Common myeloid progenitor, CD34-positive (primary cell): Measurements from ENCODE around the gene RPS14.

ENCODE experiments used
- CTCF ChIA-PET: fragments of 350-600 bp; sonication (Branson Sonifier 250); formaldehyde crosslinking; loops from one replicate; lab custom pipeline; 2021; ENCODE audit warnings: antibody characterized with exemption; lab: Charles Lee
- POLR2A ChIA-PET: fragments of 350-600 bp; sonication (Branson Sonifier 250); formaldehyde crosslinking; loops from one replicate; lab custom pipeline; 2021; ENCODE audit warnings: antibody characterized with exemption; lab: Charles Lee
- DNase-seq, 3 donors: peaks; one replicate each; pipeline versions ENCODE4 v3.0.0 to v3.0.0-alpha.2; 2013
- H3K27ac ChIP-seq, 2 experiments: 1 replicate in 1 of 2; 2 replicates in 1 of 2; pipeline ENCODE4 v1.7.0; 2013; ENCODE audit warnings: inconsistent platforms in 2 of 2, low read length in 2 of 2, mild to moderate bottlenecking in 2 of 2, low read depth in 1 of 2, moderate library complexity in 1 of 2; ENCODE audit not compliant: severe bottlenecking in 2 of 2, insufficient read depth in 1 of 2, poor library complexity in 1 of 2
- H3K27me3 ChIP-seq, 5 experiments: replicated peaks in 2 of 5; 1 replicate in 3 of 5; 2 replicates in 2 of 5; pipeline versions ENCODE4 v1.6.1 to v1.7.0; 2013; ENCODE audit warnings: low read length in 4 of 5, mild to moderate bottlenecking in 2 of 5, moderate library complexity in 2 of 5, inconsistent platforms in 1 of 5; ENCODE audit not compliant: insufficient read depth in 5 of 5, control insufficient read depth in 4 of 5
- H3K36me3 ChIP-seq, 4 experiments: 1 replicate in 2 of 4; 2 replicates in 2 of 4; pipeline versions ENCODE4 v1.6.1 to v1.7.0; 2013; ENCODE audit warnings: low read length in 3 of 4, control low read depth in 1 of 4, mild to moderate bottlenecking in 1 of 4; ENCODE audit not compliant: control insufficient read depth in 4 of 4, insufficient read depth in 4 of 4
- H3K4me1 ChIP-seq, 4 experiments: 1 replicate in 3 of 4; 2 replicates in 1 of 4; pipeline versions ENCODE4 v1.6.1 to v1.7.1; 2013; ENCODE audit warnings: low read length in 3 of 4, mild to moderate bottlenecking in 3 of 4, control low read depth in 1 of 4, inconsistent platforms in 1 of 4, moderate library complexity in 1 of 4; ENCODE audit not compliant: control insufficient read depth in 4 of 4, insufficient read depth in 4 of 4; ENCODE audit errors: control extremely low read depth in 1 of 4
- H3K4me3 ChIP-seq, 7 experiments: 1 replicate in 4 of 7; 2 replicates in 3 of 7; pipeline versions ENCODE4 v1.5.1 to v1.7.0; 2013; ENCODE audit warnings: mild to moderate bottlenecking in 7 of 7, low read length in 6 of 7, moderate library complexity in 6 of 7, inconsistent platforms in 2 of 7, low read depth in 2 of 7, control low read depth in 1 of 7; ENCODE audit not compliant: insufficient read depth in 4 of 7, control insufficient read depth in 1 of 7; ENCODE audit errors: extremely low read depth in 1 of 7
- H3K9me3 ChIP-seq, 5 experiments: 1 replicate in 4 of 5; 2 replicates in 1 of 5; pipeline versions ENCODE4 v1.6.1 to v1.7.1; 2013; ENCODE audit warnings: low read length in 4 of 5, mild to moderate bottlenecking in 2 of 5, inconsistent platforms in 1 of 5, low read depth in 1 of 5, moderate library complexity in 1 of 5; ENCODE audit not compliant: control insufficient read depth in 4 of 5, insufficient read depth in 2 of 5; ENCODE audit errors: control extremely low read depth in 1 of 5
- WGBS: methylation state at CpG from one replicate; pipeline ENCODE4 v1.1.5; 2013; ENCODE audit not compliant: insufficient coverage; 5-methylcytosine and 5-hydroxymethylcytosine counted together

Gene RPS14

GRCh38 chr5:150393096-150393645 lies 56.4 kb downstream of the RPS14 start:
- Histone ChIP-seq H3K27ac (no peak overlapping the region), H3K4me3 (no peak overlapping the region), H3K4me1 (no peaks in the 10 kb centered on the region), H3K27me3 (no peaks in the 10 kb centered on the region), H3K36me3 (peaks cover 10 to 92% (median 72%) of the 10 kb centered on the region in 4 experiments), H3K9me3 (no peaks in the 10 kb centered on the region)
- ChIA-PET POLR2A (no interaction called here), CTCF (interaction anchor here (1.7 to 11.0 kb wide), 2 partner anchors 14 to 43 kb away, joined by 4 to 165 read pairs; no protein-coding TSS in a partner anchor)
- 100% methylated on average over 2 of the region's 3 CpGs for WGBS
- DNase-seq = peak in 2 of 3 donors; percentile 44 to 45

GRCh38 chr5:150392680-150393079 lies 56.9 kb downstream of the RPS14 start:
- CTCF ChIA-PET = interaction anchor here (1.2 to 11.0 kb wide), 3 partner anchors 12 to 43 kb away, joined by 3 to 165 read pairs (median 4); no protein-coding TSS in a partner anchor
- H3K4me3 ChIP-seq = no peak overlapping the region
- H3K9me3 ChIP-seq = no peaks in the 10 kb centered on the region
- H3K27ac ChIP-seq = no peak overlapping the region
- no peaks in the 10 kb centered on the region for H3K27me3 ChIP-seq
- WGBS = 97% methylated on average over 5 of the region's 7 CpGs
- peaks cover 12 to 92% (median 74%) of the 10 kb centered on the region in 4 experiments for H3K36me3 ChIP-seq
- peak in 2 of 3 donors; percentile 36 to 38 for DNase-seq
- no peaks in the 10 kb centered on the region for H3K4me1 ChIP-seq
- POLR2A ChIA-PET = no interaction called here
